Brain microvascular endothelial cell (primary cell): Measurements from ENCODE around the gene EXOC2.

Experiments used
- DNase-seq: peaks from one replicate; pipeline ENCODE4 v3.0.0-alpha.2; 2020
- H3K27ac ChIP-seq: fragments of 250-450 bp; sonication (Bioruptor Pico); 2 replicates; pipeline ENCODE4 v1.5.1; 2020; ENCODE audit warnings: mild to moderate bottlenecking, moderate library complexity
- H3K27me3 ChIP-seq: fragments of 250-450 bp; sonication (Bioruptor Pico); replicated peaks from 2 replicates; pipeline ENCODE4 v1.5.1; 2020; ENCODE audit warnings: mild to moderate bottlenecking
- H3K36me3 ChIP-seq: fragments of 250-450 bp; sonication (Bioruptor Pico); replicated peaks from 2 replicates; pipeline ENCODE4 v1.5.1; 2020; ENCODE audit warnings: mild to moderate bottlenecking
- H3K4me3 ChIP-seq: 2 replicates; pipeline ENCODE4 v1.5.1; 2011; ENCODE audit warnings: low read depth, mild to moderate bottlenecking, control low read depth, low read length, moderate library complexity
- CTCF ChIP-seq: IDR thresholded peaks from 2 replicates; pipeline ENCODE4 v1.5.1; 2011; ENCODE audit warnings: low read depth, mild to moderate bottlenecking, moderate library complexity, low read length, control low read depth, inconsistent platforms; ENCODE audit errors: missing control alignments
- in situ Hi-C: cut with HindIII; loops from 2 replicates; pipeline ENCODE4 v1.10.0; 2017; ENCODE audit warnings: low sequenced_read_pairs, low pct_ligation_motif_present

The EXOC2 gene

GRCh38 chr6:530425-530824, 162.5 kb downstream of the EXOC2 start:
- Histone ChIP-seq H3K27ac (no peak overlapping the region), H3K36me3 (peaks cover 8% of the 10 kb centered on the region), H3K27me3 (no peaks in the 10 kb centered on the region), H3K4me3 (no peak overlapping the region)
- no peak for DNase-seq
- in situ Hi-C loops = no loop called here
- no peak for TF ChIP-seq CTCF

GRCh38 chr6:528989-529388, 163.9 kb downstream of the EXOC2 start:
- Histone ChIP-seq H3K27me3 (no peaks in the 10 kb centered on the region), H3K4me3 (no peak overlapping the region), H3K36me3 (peaks cover 8% of the 10 kb centered on the region), H3K27ac (no peak overlapping the region)
- TF ChIP-seq CTCF = no peak
- in situ Hi-C loops = no loop called here
- DNase-seq = no peak

DNA sequence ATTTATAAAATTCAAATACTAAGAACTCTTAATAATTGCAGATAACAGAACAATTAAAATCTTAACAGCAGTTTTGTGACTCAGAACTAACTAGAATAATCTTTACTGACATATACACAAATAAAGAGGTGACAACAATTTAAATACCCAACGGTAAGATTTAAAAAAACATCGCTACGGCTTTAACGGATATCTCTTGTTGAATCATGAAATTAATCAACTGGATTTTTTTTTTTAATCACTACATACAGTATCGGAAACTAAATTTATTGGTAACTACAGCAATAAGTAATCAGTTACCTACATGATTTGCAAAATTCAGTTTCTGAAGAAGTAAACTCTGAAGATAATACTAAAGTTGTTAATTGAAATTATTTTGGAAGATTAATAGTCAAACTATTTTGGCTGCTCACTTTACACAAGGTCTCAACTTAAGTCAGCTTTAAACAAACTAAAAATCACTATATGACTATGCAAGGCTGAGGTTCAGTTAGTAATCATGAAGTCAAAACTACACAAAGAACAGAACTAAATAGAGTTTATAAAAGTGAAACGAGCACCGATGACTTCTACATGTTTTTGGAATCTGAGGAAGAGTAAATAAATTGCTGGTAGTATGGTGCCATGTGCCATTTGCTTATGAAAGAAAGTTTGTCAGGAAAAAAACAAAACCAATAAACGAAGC, 164.8 kb downstream of the EXOC2 start:
- Histone ChIP-seq H3K27ac (no peak overlapping the region), H3K4me3 (no peak overlapping the region), H3K27me3 (no peaks in the 10 kb centered on the region), H3K36me3 (peaks cover 8% of the 10 kb centered on the region)
- DNase-seq = no peak
- no peak for TF ChIP-seq CTCF
- in situ Hi-C loops = no loop called here

GRCh38 chr6:524803-525202, 168.1 kb downstream of the EXOC2 start:
- TF ChIP-seq CTCF = peak; percentile 19
- no peak overlapping the region for H3K27ac ChIP-seq
- no peak for DNase-seq
- in situ Hi-C loops = no loop called here
- no peaks in the 10 kb centered on the region for H3K27me3 ChIP-seq
- no peak overlapping the region for H3K4me3 ChIP-seq
- H3K36me3 ChIP-seq = peaks cover 3% of the 10 kb centered on the region

DNA sequence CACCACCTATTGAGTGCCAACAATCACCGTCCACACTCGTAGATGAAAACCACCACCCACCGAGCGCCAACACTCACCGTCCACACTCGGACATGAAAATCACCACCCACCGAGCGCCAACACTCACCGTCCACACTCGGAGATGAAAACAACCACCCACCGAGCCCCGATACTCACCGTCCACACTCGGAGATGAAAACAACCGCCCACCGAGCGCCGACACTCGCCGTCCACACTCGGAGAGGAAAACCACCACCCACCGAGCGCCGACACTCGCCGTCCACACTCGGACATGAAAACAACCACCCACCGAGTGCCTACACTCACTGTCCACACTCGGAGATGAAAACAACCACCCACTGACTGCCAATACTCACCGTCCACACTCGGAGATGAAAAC, 172.1 kb downstream of the EXOC2 start:
- Histone ChIP-seq H3K36me3 (no peaks in the 10 kb centered on the region), H3K27ac (no peak overlapping the region), H3K4me3 (no peak overlapping the region), H3K27me3 (no peaks in the 10 kb centered on the region)
- no peak for TF ChIP-seq CTCF
- in situ Hi-C loops = no loop called here
- DNase-seq = no peak

DNA sequence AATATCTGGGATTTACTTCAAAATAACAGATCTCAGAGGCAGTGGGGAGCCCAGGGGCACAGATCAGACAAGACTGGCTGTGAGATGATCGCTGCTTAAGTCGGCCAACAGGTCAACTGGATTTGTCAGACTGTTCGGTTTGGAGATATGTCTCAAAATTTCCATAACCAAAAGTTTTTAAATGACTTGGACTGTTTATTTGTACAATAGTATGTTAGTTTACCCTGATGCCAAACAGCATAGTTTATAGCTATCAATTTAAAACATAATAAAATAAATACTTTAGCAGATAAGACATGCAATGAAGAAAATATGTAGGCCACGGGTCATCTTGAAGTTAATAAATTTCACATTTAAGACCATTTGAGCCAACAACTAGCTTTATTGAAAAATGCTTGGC, 174.7 kb downstream of the EXOC2 start:
- Histone ChIP-seq H3K27ac (no peak overlapping the region), H3K4me3 (no peak overlapping the region), H3K27me3 (no peaks in the 10 kb centered on the region), H3K36me3 (no peaks in the 10 kb centered on the region)
- DNase-seq = no peak
- TF ChIP-seq CTCF = no peak
- in situ Hi-C loops = no loop called here
